ENCODE data around the gene BCAM.

BCAM gene

GRCh38 chr19:44783545-44783944 is 25.4 kb upstream of the BCAM start:
- H3K4me3 ChIP-seq (replicated peaks; ENCODE audit: low read depth, low read length) = no peak overlapping the region
- no peak for DNase-seq (ENCODE audit: low read depth)

GRCh38 chr19:44785271-44785670 is 23.6 kb upstream of the BCAM start:
- DNase-seq (ENCODE audit: low read depth) = no peak
- TF ChIP-seq CTCF (IDR thresholded peaks at IDR 0.05; ENCODE audit: low read length, missing control alignments) = no peak
- H3K4me3 ChIP-seq (replicated peaks; ENCODE audit: low read depth, low read length) = no peak overlapping the region

More at GRCh38 chr19:44783545-44783944, 25.4 kb upstream of the BCAM start:
- no peak for TF ChIP-seq CTCF (IDR thresholded peaks at IDR 0.05; ENCODE audit: low read length, missing control alignments)

- no peak overlapping the region for H3K4me3 ChIP-seq (replicated peaks; ENCODE audit: low read depth, low read length)
- DNase-seq (ENCODE audit: low read depth) = no peak
- no peak for TF ChIP-seq CTCF (IDR thresholded peaks at IDR 0.05; ENCODE audit: low read length, missing control alignments)
Observed at GRCh38 chr19:44785993-44786392, 22.9 kb upstream of the BCAM start.

- no peak for TF ChIP-seq CTCF (IDR thresholded peaks at IDR 0.05; ENCODE audit: low read length, missing control alignments)
- no peak overlapping the region for H3K4me3 ChIP-seq (replicated peaks; ENCODE audit: low read depth, low read length)
- DNase-seq (ENCODE audit: low read depth) = no peak
Observed at GRCh38 chr19:44788971-44789370, 19.9 kb upstream of the BCAM start.

GRCh38 chr19:44789943-44790483 is 18.9 kb upstream of the BCAM start:
- TF ChIP-seq CTCF (IDR thresholded peaks at IDR 0.05; ENCODE audit: low read length, missing control alignments) = no peak
- DNase-seq (ENCODE audit: low read depth) = no peak
- no peak overlapping the region for H3K4me3 ChIP-seq (replicated peaks; ENCODE audit: low read depth, low read length)

GRCh38 chr19:44792281-44792680 is 16.6 kb upstream of the BCAM start:
- DNase-seq (ENCODE audit: low read depth) = no peak
- no peak for TF ChIP-seq CTCF (IDR thresholded peaks at IDR 0.05; ENCODE audit: low read length, missing control alignments)
- H3K4me3 ChIP-seq (replicated peaks; ENCODE audit: low read depth, low read length) = no peak overlapping the region

- no peak for TF ChIP-seq CTCF (IDR thresholded peaks at IDR 0.05; ENCODE audit: low read length, missing control alignments)
- no peak for DNase-seq (ENCODE audit: low read depth)
Observed at GRCh38 chr19:44794610-44795009, 14.3 kb upstream of the BCAM start.

More at GRCh38 chr19:44794610-44795009, 14.3 kb upstream of the BCAM start:
- H3K4me3 ChIP-seq (replicated peaks; ENCODE audit: low read depth, low read length) = no peak overlapping the region
